Tibial artery (tissue), 4 donors: Measurements from ENCODE around the gene EPB41L4B.

Source experiments
- DNase-seq, 2 donors: peaks; one replicate each; pipeline ENCODE4 v3.0.0-alpha.2; 2019
- H3K27ac ChIP-seq, 2 donors: fragments of 200-600 bp; sonication (generic) in 1 of 2; 1 replicate in 1 of 2; 2 replicates in 1 of 2; pipeline ENCODE4 v1.5.1; 2018 to 2019; ENCODE audit warnings: mild to moderate bottlenecking in 1 of 2
- H3K27me3 ChIP-seq, 2 donors: fragments of 200-600 bp; sonication (generic) in 1 of 2; one replicate each; pipeline versions ENCODE4 v1.5.1 to v1.6.0; 2016 to 2019
- H3K36me3 ChIP-seq, 3 donors: fragments of 200-600 bp; sonication (generic) in 2 of 3; one replicate each; pipeline ENCODE4 v1.5.1; 2016 to 2019; ENCODE audit warnings: mild to moderate bottlenecking in 2 of 3
- H3K4me1 ChIP-seq, 4 donors: fragments of 200-600 bp; sonication (generic) in 2 of 4; 1 replicate in 3 of 4; 2 replicates in 1 of 4; pipeline ENCODE4 v1.5.1; 2016 to 2019
- H3K4me3 ChIP-seq, 2 donors: fragments of 200-600 bp; sonication (generic) in 1 of 2; 1 replicate in 1 of 2; 2 replicates in 1 of 2; pipeline ENCODE4 v1.5.1; 2018 to 2019; ENCODE audit warnings: mild to moderate bottlenecking in 2 of 2
- H3K9me3 ChIP-seq, 3 donors: fragments of 200-600 bp; sonication (generic) in 1 of 3; one replicate each; pipeline ENCODE4 v1.5.1; 2016 to 2019
- intact Hi-C: fragments of 100-400 bp; cut with DNase I; formaldehyde crosslinking; loops from one replicate; pipeline ENCODE4 v1.15.0; 2023; ENCODE audit warnings: low total_unique reads
- TF ChIP-seq, protein P1 (sequence below), 2 experiments: fragments of 200-600 bp in 1 of 2; fragments of 450-650 bp in 1 of 2; IDR thresholded peaks; one replicate each; pipeline ENCODE4 v1.5.1; 2017 to 2019; ENCODE audit warnings: antibody characterized with exemption in 2 of 2, mild to moderate bottlenecking in 1 of 2, moderate library complexity in 1 of 2

The EPB41L4B gene

DNA sequence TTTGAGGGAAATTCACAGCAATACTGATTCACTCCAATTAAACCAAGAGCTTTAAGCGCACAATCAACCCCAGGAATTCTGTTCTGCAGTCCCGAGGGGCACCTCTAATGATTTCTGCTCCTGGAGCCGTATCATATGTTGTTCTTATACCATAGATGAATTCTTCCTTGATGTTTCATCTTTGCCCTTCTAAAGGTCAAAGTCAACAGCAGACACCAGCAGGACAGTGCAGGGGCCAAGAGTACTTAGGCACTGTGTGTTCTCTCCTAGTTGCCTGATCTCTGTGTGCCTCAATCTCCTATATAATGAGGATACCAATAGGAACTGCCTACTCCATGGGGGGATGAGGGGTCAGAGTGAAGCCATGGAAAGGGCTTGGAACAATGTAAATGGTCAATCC, 16.5 kb downstream of the EPB41L4B start:
- intact Hi-C loops = no loop called here
- H3K4me1 ChIP-seq = no peaks in the 10 kb centered on the region

DNA sequence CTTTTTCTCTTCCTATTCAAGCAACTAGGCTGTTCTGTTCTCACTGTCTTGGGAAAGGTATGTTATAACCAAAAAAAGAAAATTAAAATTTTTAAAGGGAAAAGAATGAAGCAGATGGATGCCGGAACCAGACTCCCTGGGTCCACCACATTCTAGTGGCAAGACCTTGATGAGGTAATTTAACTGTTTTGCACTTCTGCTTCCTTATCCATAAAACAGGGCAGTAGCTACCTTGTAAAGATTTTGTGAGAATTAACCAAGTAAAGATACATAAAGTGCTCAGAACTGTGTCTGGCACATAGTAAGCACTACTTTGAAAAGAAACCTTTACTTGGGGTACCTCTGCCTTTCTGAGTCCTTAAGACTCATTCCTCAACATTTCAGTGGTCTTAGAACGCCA, 17.0 kb downstream of the EPB41L4B start:
- no peak for DNase-seq
- intact Hi-C loops = no loop called here
- Histone ChIP-seq H3K9me3 (no peaks in the 10 kb centered on the region), H3K27me3 (peaks cover 0 to 5% of the 10 kb centered on the region in 2 donors), H3K27ac (no peak overlapping the region), H3K4me1 (no peaks in the 10 kb centered on the region), H3K36me3 (no peaks in the 10 kb centered on the region), H3K4me3 (no peak overlapping the region)
- TF ChIP-seq, protein P1, sequence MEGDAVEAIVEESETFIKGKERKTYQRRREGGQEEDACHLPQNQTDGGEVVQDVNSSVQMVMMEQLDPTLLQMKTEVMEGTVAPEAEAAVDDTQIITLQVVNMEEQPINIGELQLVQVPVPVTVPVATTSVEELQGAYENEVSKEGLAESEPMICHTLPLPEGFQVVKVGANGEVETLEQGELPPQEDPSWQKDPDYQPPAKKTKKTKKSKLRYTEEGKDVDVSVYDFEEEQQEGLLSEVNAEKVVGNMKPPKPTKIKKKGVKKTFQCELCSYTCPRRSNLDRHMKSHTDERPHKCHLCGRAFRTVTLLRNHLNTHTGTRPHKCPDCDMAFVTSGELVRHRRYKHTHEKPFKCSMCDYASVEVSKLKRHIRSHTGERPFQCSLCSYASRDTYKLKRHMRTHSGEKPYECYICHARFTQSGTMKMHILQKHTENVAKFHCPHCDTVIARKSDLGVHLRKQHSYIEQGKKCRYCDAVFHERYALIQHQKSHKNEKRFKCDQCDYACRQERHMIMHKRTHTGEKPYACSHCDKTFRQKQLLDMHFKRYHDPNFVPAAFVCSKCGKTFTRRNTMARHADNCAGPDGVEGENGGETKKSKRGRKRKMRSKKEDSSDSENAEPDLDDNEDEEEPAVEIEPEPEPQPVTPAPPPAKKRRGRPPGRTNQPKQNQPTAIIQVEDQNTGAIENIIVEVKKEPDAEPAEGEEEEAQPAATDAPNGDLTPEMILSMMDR (IDR thresholded peaks at IDR 0.05) = no peak

More for the DNA sequence above, 16.5 kb downstream of the EPB41L4B start:
- H3K36me3 ChIP-seq = no peaks in the 10 kb centered on the region
- DNase-seq = no peak
- no peak overlapping the region for H3K27ac ChIP-seq
- H3K9me3 ChIP-seq = no peaks in the 10 kb centered on the region
- peaks cover 0 to under 1% of the 10 kb centered on the region in 2 donors for H3K27me3 ChIP-seq
- H3K4me3 ChIP-seq = no peak overlapping the region
- TF ChIP-seq, protein P1 (IDR thresholded peaks at IDR 0.05) = no peak

DNA sequence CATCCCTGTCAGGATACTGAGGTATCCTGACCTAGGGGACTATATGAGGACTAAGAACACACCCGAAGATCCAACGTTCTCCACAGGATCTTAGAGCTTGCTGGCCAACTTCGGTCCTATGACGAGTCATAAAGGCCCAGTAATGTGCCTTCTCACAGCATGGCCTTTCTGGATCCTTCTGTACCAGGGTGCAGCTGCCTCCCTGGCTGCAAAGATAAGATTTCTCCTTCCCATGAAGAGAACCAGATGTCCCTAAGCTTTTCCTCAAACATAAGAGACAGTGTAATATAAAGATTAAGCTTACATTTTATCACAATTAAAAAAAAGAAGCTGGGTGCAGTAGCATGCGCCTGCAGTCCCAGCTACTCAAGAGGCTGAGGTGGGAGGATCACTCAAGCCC, 18.3 kb downstream of the EPB41L4B start:
- H3K9me3 ChIP-seq = no peaks in the 10 kb centered on the region

DNA sequence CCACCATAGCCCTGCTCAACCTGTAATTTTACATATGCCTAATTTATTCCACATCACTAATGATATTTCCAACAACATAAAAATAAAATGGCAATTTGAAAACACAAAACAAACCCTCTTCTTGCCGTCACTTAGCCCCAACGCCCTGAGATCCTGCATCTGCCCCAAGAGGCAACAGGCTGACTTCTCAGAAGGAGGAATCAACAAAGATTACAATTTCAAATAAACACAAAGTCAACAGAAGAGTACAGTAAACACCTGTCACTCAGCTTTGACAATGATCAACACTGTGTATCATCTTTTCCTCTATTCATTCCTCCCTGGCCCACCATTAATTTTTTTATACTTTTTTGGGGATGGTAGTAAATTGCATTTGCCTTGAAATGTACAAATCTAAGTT, 19.8 kb downstream of the EPB41L4B start:
- no peaks in the 10 kb centered on the region for H3K9me3 ChIP-seq
- DNase-seq = no peak
- H3K36me3 ChIP-seq = no peaks in the 10 kb centered on the region
- TF ChIP-seq, protein P1 (IDR thresholded peaks at IDR 0.05) = no peak
- intact Hi-C loops = no loop called here
- H3K4me1 ChIP-seq = no peaks in the 10 kb centered on the region
- H3K27ac ChIP-seq = no peak overlapping the region
- peaks cover 0 to 8% of the 10 kb centered on the region in 2 donors for H3K27me3 ChIP-seq
- no peak overlapping the region for H3K4me3 ChIP-seq

More for the DNA sequence above, 18.3 kb downstream of the EPB41L4B start:
- TF ChIP-seq, protein P1 (IDR thresholded peaks at IDR 0.05) = no peak
- H3K27me3 ChIP-seq = peaks cover 0 to 8% of the 10 kb centered on the region in 2 donors
- no peak overlapping the region for H3K4me3 ChIP-seq
- H3K4me1 ChIP-seq = no peaks in the 10 kb centered on the region
- intact Hi-C loops = no loop called here
- no peak overlapping the region for H3K27ac ChIP-seq
- DNase-seq = no peak
- no peaks in the 10 kb centered on the region for H3K36me3 ChIP-seq

DNA sequence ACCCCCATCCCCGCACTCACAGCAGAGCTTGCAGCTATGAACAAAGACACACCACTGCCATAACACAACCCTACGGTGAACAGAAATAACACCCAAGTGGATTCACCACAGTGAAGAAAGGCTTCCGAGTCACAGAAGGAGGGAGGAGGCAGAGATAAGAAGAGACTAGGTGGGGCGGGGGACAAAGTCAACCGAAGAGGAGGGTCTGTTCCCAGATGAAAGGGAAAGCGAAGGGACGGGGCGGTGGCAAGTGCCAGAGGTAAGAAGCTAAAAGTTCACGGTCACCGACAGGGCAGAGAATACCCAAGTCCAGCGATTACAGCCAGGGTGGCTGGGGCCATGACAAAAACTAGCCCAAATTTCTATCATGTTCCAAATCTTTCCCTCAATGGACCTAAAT, 21.0 kb downstream of the EPB41L4B start:
- TF ChIP-seq, protein P1 (IDR thresholded peaks at IDR 0.05) = no peak
- intact Hi-C loops = no loop called here
- H3K4me3 ChIP-seq = no peak overlapping the region
- peaks cover 0 to 3% (median 0%) of the 10 kb centered on the region in 4 donors for H3K4me1 ChIP-seq
- no peaks in the 10 kb centered on the region for H3K36me3 ChIP-seq
- peaks cover 0 to 8% of the 10 kb centered on the region in 2 donors for H3K27me3 ChIP-seq
- H3K27ac ChIP-seq = no peak overlapping the region
- H3K9me3 ChIP-seq = no peaks in the 10 kb centered on the region
- DNase-seq = no peak

DNA sequence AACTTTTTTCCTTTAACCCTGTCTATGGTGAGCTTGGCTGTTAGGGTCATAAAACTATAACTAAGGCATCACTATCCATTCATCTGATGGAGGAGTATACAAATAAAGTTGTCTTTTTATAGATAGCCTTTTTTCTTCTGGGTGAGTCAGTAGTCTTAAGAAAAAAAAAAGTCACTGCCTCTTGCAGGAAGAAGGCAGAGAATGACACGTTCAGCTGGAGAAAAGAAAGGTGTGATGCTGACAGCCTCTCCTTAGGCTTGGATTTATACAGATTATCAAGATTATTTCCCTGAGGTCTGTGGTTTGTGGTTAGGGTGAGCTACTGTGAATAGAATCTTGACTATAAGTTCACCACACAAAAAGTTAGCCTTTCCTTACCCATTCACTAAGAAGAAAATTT, 23.0 kb downstream of the EPB41L4B start:
- Histone ChIP-seq H3K4me1 (peaks cover 0 to 3% (median 0%) of the 10 kb centered on the region in 4 donors), H3K36me3 (no peaks in the 10 kb centered on the region), H3K9me3 (no peaks in the 10 kb centered on the region), H3K27me3 (peaks cover 0 to 8% of the 10 kb centered on the region in 2 donors), H3K4me3 (no peak overlapping the region), H3K27ac (no peak overlapping the region)
- intact Hi-C loops = no loop called here
- TF ChIP-seq, protein P1 (IDR thresholded peaks at IDR 0.05) = no peak
- no peak for DNase-seq
